ENCODE measurements around the gene STUM. TPM values are rescaled to one million over a fixed set of nuclear protein-coding genes. Genes with fewer than 3 reads are reported as not detected.

STUM gene
- total RNA-seq, 1 experiment from 2014 or later, result 0.11 TPM

- no peak overlapping the region for H3K4me2 ChIP-seq (ENCODE audit: insufficient read depth, insufficient read length, low read length)
- H3K27me3 Mint-ChIP-seq (ENCODE audit: low read depth), result peaks cover 3% of the 10 kb centered on the region
Observed at GRCh38 chr1:226582966-226583365, 34.4 kb downstream of the STUM start.

More at GRCh38 chr1:226582966-226583365, 34.4 kb downstream of the STUM start:
- Histone ChIP-seq H3K79me2 (ENCODE audit: insufficient read depth, low read length) (no peaks in the 10 kb centered on the region), H2AFZ (ENCODE audit: low read length) (no peak overlapping the region), H3K9me3 (ENCODE audit: control insufficient read depth, low read depth, low read length) (no peaks in the 10 kb centered on the region), H3K4me1 (ENCODE audit: insufficient read depth, low read length) (no peaks in the 10 kb centered on the region), H2BK5ac (ENCODE audit: insufficient read length, low read length) (no peak overlapping the region), H3K79me1 (ENCODE audit: insufficient read depth, low read depth, low read length, poor library complexity, severe bottlenecking) (no peaks in the 10 kb centered on the region), H2BK12ac (ENCODE audit: insufficient read length, low read depth, low read length) (no peak overlapping the region), H4K91ac (ENCODE audit: insufficient read length, low read depth, low read length) (no peak overlapping the region), H2BK120ac (ENCODE audit: low read depth, low read length, poor library complexity, severe bottlenecking) (no peak overlapping the region), H4K5ac (ENCODE audit: insufficient read length, low read depth, low read length) (no peak overlapping the region), H3K23me2 (ENCODE audit: insufficient read length, low read depth, low read length, poor library complexity, severe bottlenecking) (no peaks in the 10 kb centered on the region), H2AK5ac (ENCODE audit: insufficient read length, low read length) (no peak overlapping the region), H4K8ac (replicated peaks; ENCODE audit: insufficient read length, low read depth, low read length) (no peak overlapping the region), H3K18ac (ENCODE audit: insufficient read length, low read depth, low read length) (no peak overlapping the region), H3K14ac (ENCODE audit: insufficient read depth, low read length) (no peak overlapping the region), H3K9ac (ENCODE audit: extremely low read depth, insufficient read length, low read length) (no peak overlapping the region), H3T11ph (ENCODE audit: low read length) (no peak overlapping the region), H2BK15ac (ENCODE audit: low read depth, low read length) (no peak overlapping the region), H3K56ac (ENCODE audit: insufficient read length, low read depth, low read length) (no peak overlapping the region), H3K27me3 (ENCODE audit: insufficient read depth, low read length) (no peaks in the 10 kb centered on the region; the same call in 1 of the 2 replicates), H3K23ac (ENCODE audit: insufficient read length, low read depth, low read length) (no peak overlapping the region), H2BK20ac (ENCODE audit: low read depth, low read length, poor library complexity, severe bottlenecking) (no peak overlapping the region), H3K27ac (ENCODE audit: insufficient read length, low read depth, low read length) (no peak overlapping the region), H4K20me1 (ENCODE audit: control insufficient read depth, insufficient read depth, insufficient read length) (no peaks in the 10 kb centered on the region), H3K4ac (ENCODE audit: low read depth, low read length) (no peak overlapping the region)
- TF ChIP-seq CTCF (conservative IDR thresholded peaks at IDR 0.05), result no peak
- H3K36me3 Mint-ChIP-seq (ENCODE audit: insufficient read depth in 1 of 3, low read depth in 3 of 3), result peaks cover 0 to 1% (median 0%) of the 10 kb centered on the region in 3 experiments; a peak in 1 of 7 replicates
- no CpG with 5 or more reads among the region's 3 CpGs for WGBS (ENCODE audit: extremely low coverage, insufficient read length, low lambda C conversion rate)
- H3K9me3 Mint-ChIP-seq, result no peaks in the 10 kb centered on the region
- no peak overlapping the region; a peak in 1 of 7 replicates for H3K27ac Mint-ChIP-seq
- DNase-seq, result no peak
- H3K4me1 Mint-ChIP-seq, result no peaks in the 10 kb centered on the region
- H3K4me3 Mint-ChIP-seq, result no peak overlapping the region

Data from H9 (cell line).